Muscle layer of colon (tissue), 2 donors: ENCODE results near the gene EVI2B.
"Not testable (repeated sequence)": the region's sequence is repeated elsewhere in the genome, so short reads cannot be mapped to it uniquely, and the experiment has no call there.

Experiments used
- H3K27ac ChIP-seq: one replicate; pipeline ENCODE4 v1.7.0; 2013; ENCODE audit warnings: low read depth, mild to moderate bottlenecking, low read length, moderate library complexity
- H3K27me3 ChIP-seq, 2 donors: one replicate each; pipeline ENCODE4 v1.7.0; 2013; ENCODE audit warnings: low read length in 2 of 2, mild to moderate bottlenecking in 2 of 2; ENCODE audit not compliant: insufficient read depth in 2 of 2, control insufficient read depth in 1 of 2
- H3K36me3 ChIP-seq: one replicate; pipeline ENCODE4 v1.7.0; 2013; ENCODE audit warnings: mild to moderate bottlenecking, low read length; ENCODE audit not compliant: insufficient read depth
- H3K4me1 ChIP-seq: one replicate; pipeline ENCODE4 v1.7.0; 2013; ENCODE audit warnings: mild to moderate bottlenecking, low read length; ENCODE audit not compliant: insufficient read depth
- H3K4me3 ChIP-seq, 2 donors: one replicate each; pipeline ENCODE4 v1.7.0; 2013; ENCODE audit warnings: low read length in 2 of 2, low read depth in 1 of 2, mild to moderate bottlenecking in 1 of 2, moderate library complexity in 1 of 2
- H3K9ac ChIP-seq: one replicate; pipeline ENCODE4 v1.7.0; 2013; ENCODE audit warnings: low read length
- H3K9me3 ChIP-seq: one replicate; pipeline ENCODE4 v1.7.0; 2013; ENCODE audit warnings: mild to moderate bottlenecking, low read length
- donor health status: abdominal sarcoma.
- donor health status: Adenocarcinoma of cecum.

Gene EVI2B

GRCh38 chr17:31313982-31314781 is at the start of gene EVI2B:
TSS of gene EVI2B (minus strand) at chr17:31314054. CDS start at chr17:31305609, 8,445 bp downstream.
- Histone ChIP-seq H3K27me3 (no peaks in the 10 kb centered on the region), H3K27ac (no peak within 1 kb of the TSS), H3K9ac (no peak within 1 kb of the TSS), H3K4me3 (no peak within 1 kb of the TSS), H3K4me1 (no peaks in the 10 kb centered on the region), H3K9me3 (no peaks in the 10 kb centered on the region), H3K36me3 (no peaks in the 10 kb centered on the region)

- Histone ChIP-seq H3K4me3 (no peak overlapping the region), H3K9ac (no peak overlapping the region)
Measured at GRCh38 chr17:31357839-31358394, 44.1 kb upstream of the EVI2B start.

GRCh38 chr17:31357091-31357490 is 43.2 kb upstream of the EVI2B start:
- no peak overlapping the region for H3K9ac ChIP-seq
- no peaks in the 10 kb centered on the region for H3K27me3 ChIP-seq
- no peak overlapping the region for H3K4me3 ChIP-seq
- no peaks in the 10 kb centered on the region for H3K4me1 ChIP-seq
- no peak overlapping the region for H3K27ac ChIP-seq
- H3K9me3 ChIP-seq = no peaks in the 10 kb centered on the region
- peaks cover 28% of the 10 kb centered on the region for H3K36me3 ChIP-seq

More at GRCh38 chr17:31357839-31358394, 44.1 kb upstream of the EVI2B start:
- Histone ChIP-seq H3K4me1 (no peaks in the 10 kb centered on the region), H3K27ac (no peak overlapping the region), H3K36me3 (peaks cover 28% of the 10 kb centered on the region), H3K27me3 (no peaks in the 10 kb centered on the region), H3K9me3 (no peaks in the 10 kb centered on the region)

GRCh38 chr17:31355935-31356334 is 42.1 kb upstream of the EVI2B start:
- Histone ChIP-seq H3K27me3 (no peaks in the 10 kb centered on the region), H3K4me3 (no peak overlapping the region), H3K27ac (no peak overlapping the region), H3K9ac (no peak overlapping the region), H3K9me3 (no peaks in the 10 kb centered on the region), H3K4me1 (no peaks in the 10 kb centered on the region), H3K36me3 (peaks cover 24% of the 10 kb centered on the region)

GRCh38 chr17:31349454-31349853 is 35.6 kb upstream of the EVI2B start:
- Histone ChIP-seq H3K36me3 (peaks cover 21% of the 10 kb centered on the region), H3K9ac (no peak overlapping the region), H3K27ac (no peak overlapping the region), H3K9me3 (no peaks in the 10 kb centered on the region), H3K27me3 (no peaks in the 10 kb centered on the region), H3K4me1 (no peaks in the 10 kb centered on the region), H3K4me3 (no peak overlapping the region)

- H3K4me1 ChIP-seq, H3K27me3 ChIP-seq, H3K4me3 ChIP-seq, H3K27ac ChIP-seq, H3K9ac ChIP-seq, H3K9me3 ChIP-seq: not testable (repeated sequence)
- peaks cover 20% of the 10 kb centered on the region for H3K36me3 ChIP-seq
Measured at GRCh38 chr17:31345191-31345747, 31.4 kb upstream of the EVI2B start.

- Histone ChIP-seq H3K9me3 (no peaks in the 10 kb centered on the region), H3K27ac (no peak overlapping the region), H3K9ac (no peak overlapping the region), H3K4me3 (no peak overlapping the region), H3K4me1 (no peaks in the 10 kb centered on the region), H3K36me3 (peaks cover 21% of the 10 kb centered on the region), H3K27me3 (no peaks in the 10 kb centered on the region)
Measured at GRCh38 chr17:31339906-31340661, 26.2 kb upstream of the EVI2B start.

- peaks cover 17% of the 10 kb centered on the region for H3K36me3 ChIP-seq
- no peak overlapping the region for H3K4me3 ChIP-seq
- H3K4me1 ChIP-seq = no peaks in the 10 kb centered on the region
- H3K9ac ChIP-seq = no peak overlapping the region
- no peak overlapping the region for H3K27ac ChIP-seq
- H3K9me3 ChIP-seq = no peaks in the 10 kb centered on the region
- H3K27me3 ChIP-seq = no peaks in the 10 kb centered on the region
Measured at GRCh38 chr17:31329221-31329620, 15.4 kb upstream of the EVI2B start.

GRCh38 chr17:31328160-31328535 is 14.3 kb upstream of the EVI2B start:
- no peaks in the 10 kb centered on the region for H3K4me1 ChIP-seq
- no peaks in the 10 kb centered on the region for H3K27me3 ChIP-seq
- H3K27ac ChIP-seq = no peak overlapping the region
- no peak overlapping the region for H3K9ac ChIP-seq
- no peaks in the 10 kb centered on the region for H3K9me3 ChIP-seq
- H3K36me3 ChIP-seq = peaks cover 17% of the 10 kb centered on the region
- H3K4me3 ChIP-seq = no peak overlapping the region

- H3K4me3 ChIP-seq = no peak overlapping the region
Measured at GRCh38 chr17:31327534-31328159, 13.8 kb upstream of the EVI2B start.

GRCh38 chr17:31323551-31323950 is 9.7 kb upstream of the EVI2B start:
- peaks cover 3% of the 10 kb centered on the region for H3K4me1 ChIP-seq
- H3K27ac ChIP-seq = no peak overlapping the region
- H3K36me3 ChIP-seq = peaks cover 17% of the 10 kb centered on the region
- no peaks in the 10 kb centered on the region for H3K9me3 ChIP-seq
- H3K9ac ChIP-seq = no peak overlapping the region
- H3K4me3 ChIP-seq = no peak overlapping the region
- no peaks in the 10 kb centered on the region for H3K27me3 ChIP-seq

More at GRCh38 chr17:31327534-31328159, 13.8 kb upstream of the EVI2B start:
- no peaks in the 10 kb centered on the region for H3K4me1 ChIP-seq
- H3K9me3 ChIP-seq = no peaks in the 10 kb centered on the region
- no peak overlapping the region for H3K27ac ChIP-seq
- H3K9ac ChIP-seq = no peak overlapping the region
- no peaks in the 10 kb centered on the region for H3K27me3 ChIP-seq
- peaks cover 17% of the 10 kb centered on the region for H3K36me3 ChIP-seq
